Measurements from ENCODE around the gene FBLN2. TPM values are rescaled to one million over a fixed set of nuclear protein-coding genes. Genes with fewer than 3 reads are reported as not detected.
"Not testable (repeated sequence)": the region's sequence is repeated elsewhere in the genome, so short reads cannot be mapped to it uniquely, and the experiment has no call there.

Gene FBLN2
- total RNA-seq, 2 experiments from 2014 or later = not detected

DNA sequence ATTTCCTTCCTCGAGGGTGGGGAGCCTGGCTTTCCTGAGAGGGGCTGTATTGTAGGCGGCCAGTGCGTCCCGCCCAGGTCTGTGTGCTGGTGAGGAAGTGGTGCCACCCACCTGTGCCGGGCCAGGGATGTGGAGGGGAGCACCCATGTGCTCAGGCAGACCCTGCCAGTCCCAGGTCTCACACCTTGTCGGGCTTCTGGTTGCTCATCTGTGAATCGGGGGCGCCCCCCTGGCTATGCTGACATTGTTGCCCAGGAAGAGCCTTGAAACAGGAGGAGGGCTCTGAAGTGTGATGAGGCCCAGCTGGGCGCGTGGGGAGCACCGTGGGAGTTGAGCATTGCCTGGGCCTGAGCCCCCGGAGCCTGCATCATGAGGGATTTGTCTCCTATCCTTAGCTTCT, 4.8 kb downstream of the FBLN2 start:
- Mint-ChIP-seq H3K9me3 (no peaks in the 10 kb centered on the region), H3K36me3 (ENCODE audit: low read depth) (peaks cover 3% of the 10 kb centered on the region), H3K4me1 (peaks cover 5% of the 10 kb centered on the region), H3K27me3 (peaks cover 28% of the 10 kb centered on the region), H3K4me3 (no peak overlapping the region), H3K27ac (no peak overlapping the region)
- no peak for DNase-seq
- ChIA-PET POLR2A (no interaction called here), CTCF (no interaction called here)

DNA sequence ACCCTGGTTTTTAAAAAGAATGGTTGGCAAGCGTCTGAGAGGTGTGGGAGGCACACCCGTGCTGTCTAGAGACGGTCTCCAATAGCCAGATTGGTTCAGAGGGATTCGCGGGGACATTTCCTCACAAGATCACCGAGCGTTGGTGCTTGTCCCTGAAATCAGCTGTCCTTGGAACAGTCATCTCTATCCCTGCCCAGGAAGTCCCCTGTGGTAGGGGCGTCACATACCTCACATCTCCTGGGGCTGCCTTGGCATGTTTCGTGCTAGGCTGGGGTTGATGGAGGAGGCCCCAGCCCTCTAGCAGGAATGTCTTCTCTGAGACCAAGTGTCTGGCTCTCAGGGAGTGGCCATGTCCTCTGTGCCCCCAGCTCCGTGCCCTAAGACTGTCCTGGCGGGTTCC, 6.8 kb downstream of the FBLN2 start:
- no peak overlapping the region for H3K4me3 Mint-ChIP-seq
- peaks cover 26% of the 10 kb centered on the region for H3K27me3 Mint-ChIP-seq
- H3K27ac Mint-ChIP-seq = no peak overlapping the region
- no peaks in the 10 kb centered on the region for H3K36me3 Mint-ChIP-seq (ENCODE audit: low read depth)
- no peak for DNase-seq
- ChIA-PET CTCF (no interaction called here), POLR2A (no interaction called here)
- no peaks in the 10 kb centered on the region for H3K9me3 Mint-ChIP-seq
- no peaks in the 10 kb centered on the region for H3K4me1 Mint-ChIP-seq

DNA sequence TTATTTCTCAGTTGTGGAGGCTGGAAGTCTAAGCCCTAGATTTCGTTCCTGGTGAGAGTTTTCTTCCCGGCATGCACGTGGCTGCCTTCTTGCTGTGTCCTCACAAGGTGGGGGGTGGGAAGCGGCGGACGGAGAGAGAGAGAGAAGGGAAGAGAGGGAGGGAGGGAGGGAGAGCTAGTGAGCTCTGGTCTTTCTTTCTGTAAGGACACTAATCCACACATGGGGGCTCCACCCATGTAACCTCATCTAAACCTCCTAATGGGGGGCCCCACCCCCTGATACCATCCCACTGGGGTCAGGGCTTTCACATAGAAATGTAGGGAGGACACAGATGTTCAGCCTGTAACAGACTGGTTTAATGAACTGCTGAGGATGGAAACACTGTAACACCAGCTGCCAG, 7.3 kb downstream of the FBLN2 start:
- DNase-seq = no peak
- CTCF ChIA-PET = no interaction called here
- no peaks in the 10 kb centered on the region for H3K9me3 Mint-ChIP-seq
- H3K36me3 Mint-ChIP-seq (ENCODE audit: low read depth) = no peaks in the 10 kb centered on the region
- no peak overlapping the region for H3K4me3 Mint-ChIP-seq
- no peak overlapping the region for H3K27ac Mint-ChIP-seq
- POLR2A ChIA-PET = no interaction called here
- H3K27me3 Mint-ChIP-seq = peaks cover 23% of the 10 kb centered on the region
- H3K4me1 Mint-ChIP-seq = no peaks in the 10 kb centered on the region

DNA sequence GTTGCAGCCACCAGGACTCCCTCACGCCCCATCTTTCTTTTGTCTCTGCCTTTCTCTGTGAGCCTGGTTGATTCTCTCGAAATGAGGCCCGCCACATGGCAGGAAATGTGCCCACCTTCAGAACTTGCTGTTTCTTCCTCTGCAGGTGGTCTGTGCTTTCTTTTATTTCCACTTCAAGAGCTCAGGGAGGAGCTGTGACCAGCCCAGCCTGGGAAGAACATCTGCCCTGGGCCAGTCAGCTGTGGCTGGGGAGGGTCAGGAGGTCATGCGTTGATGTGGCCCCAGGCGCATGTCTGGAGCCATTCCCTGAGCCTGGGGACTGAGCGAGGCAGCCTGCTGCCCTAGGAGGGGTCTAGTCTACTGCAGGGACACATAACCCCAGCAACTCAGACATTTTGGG, 8.0 kb downstream of the FBLN2 start:
- no peak for DNase-seq
- no peaks in the 10 kb centered on the region for H3K36me3 Mint-ChIP-seq (ENCODE audit: low read depth)
- H3K4me1 Mint-ChIP-seq = no peaks in the 10 kb centered on the region
- ChIA-PET CTCF (no interaction called here), POLR2A (no interaction called here)
- H3K4me3 Mint-ChIP-seq = no peak overlapping the region
- H3K27ac Mint-ChIP-seq = no peak overlapping the region
- H3K27me3 Mint-ChIP-seq = peaks cover 21% of the 10 kb centered on the region
- no peaks in the 10 kb centered on the region for H3K9me3 Mint-ChIP-seq

DNA sequence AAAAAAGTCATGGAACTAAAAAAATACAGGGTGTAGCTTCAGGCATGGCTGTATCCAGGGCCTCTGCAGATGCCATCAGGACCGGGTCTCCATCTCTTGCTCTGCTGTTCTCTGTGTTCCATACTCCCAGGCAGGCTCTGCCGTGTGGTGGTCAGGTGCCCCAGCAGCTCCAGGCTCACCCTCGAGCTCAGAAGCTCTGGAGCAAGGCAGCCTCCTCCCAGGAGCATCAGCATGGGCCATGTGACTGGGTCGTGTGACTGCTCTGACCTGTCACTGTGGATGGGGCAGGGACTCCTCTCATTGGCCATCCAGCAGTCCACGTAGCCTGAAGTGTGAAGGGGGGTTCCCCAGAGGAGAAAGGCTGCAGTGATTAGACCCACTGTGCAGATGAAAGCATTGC, 8.5 kb downstream of the FBLN2 start:
- ChIA-PET CTCF (no interaction called here), POLR2A (no interaction called here)
- no peak overlapping the region for H3K4me3 Mint-ChIP-seq
- H3K27ac Mint-ChIP-seq = no peak overlapping the region
- H3K36me3 Mint-ChIP-seq (ENCODE audit: low read depth) = no peaks in the 10 kb centered on the region
- no peaks in the 10 kb centered on the region for H3K9me3 Mint-ChIP-seq
- no peaks in the 10 kb centered on the region for H3K4me1 Mint-ChIP-seq
- H3K27me3 Mint-ChIP-seq = peaks cover 20% of the 10 kb centered on the region
- no peak for DNase-seq

DNA sequence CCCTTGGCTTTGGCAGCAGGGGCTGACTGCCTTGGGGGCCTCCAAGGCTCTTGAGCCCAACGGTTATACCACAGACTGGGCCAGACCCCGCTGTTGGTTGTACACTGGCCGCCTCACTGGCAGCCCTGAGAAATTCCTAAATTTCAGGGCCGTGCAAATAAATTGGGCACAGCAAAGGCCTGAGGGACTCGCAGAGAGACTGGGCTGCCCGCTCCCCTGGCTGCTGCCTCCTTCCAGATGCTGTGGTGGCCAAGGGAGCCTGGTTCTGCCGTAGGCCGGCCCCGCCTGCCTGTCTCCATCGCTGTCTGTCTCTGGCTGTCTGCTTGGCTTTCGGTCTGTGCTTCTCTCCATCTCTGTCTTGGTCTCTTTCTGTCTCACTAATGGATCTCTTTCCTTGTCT, 9.0 kb downstream of the FBLN2 start:
- DNase-seq = no peak
- Mint-ChIP-seq H3K4me1 (no peaks in the 10 kb centered on the region), H3K4me3 (no peak overlapping the region), H3K36me3 (ENCODE audit: low read depth) (no peaks in the 10 kb centered on the region), H3K27me3 (peaks cover 20% of the 10 kb centered on the region), H3K9me3 (no peaks in the 10 kb centered on the region), H3K27ac (no peak overlapping the region)
- ChIA-PET POLR2A (no interaction called here), CTCF (no interaction called here)

DNA sequence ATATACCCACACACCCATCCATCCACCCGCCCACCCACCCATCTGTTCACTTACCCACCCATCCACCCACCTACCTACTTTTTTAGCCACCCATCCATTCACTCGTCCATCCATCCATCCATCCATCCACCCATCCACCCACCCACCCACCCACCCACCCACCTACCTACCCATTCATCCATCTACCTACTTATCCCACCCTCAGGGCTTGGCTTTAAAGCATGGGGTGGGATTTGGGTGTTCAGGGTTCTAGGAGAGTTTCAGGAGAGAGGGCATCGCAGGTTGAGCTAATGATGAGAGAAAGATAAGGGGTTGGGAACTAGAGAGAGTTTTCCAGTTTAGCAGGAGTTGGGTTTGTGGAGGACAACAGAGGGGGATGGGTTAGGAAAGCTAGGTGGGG, 9.7 kb downstream of the FBLN2 start:
- ChIA-PET POLR2A (no interaction called here), CTCF (interaction anchor here (0.6 to 1.9 kb wide), 3 partner anchors 62 to 838 kb away, joined by 3 to 5 read pairs (median 3); no protein-coding TSS in a partner anchor)
- no peak overlapping the region for H3K27ac Mint-ChIP-seq
- no peaks in the 10 kb centered on the region for H3K36me3 Mint-ChIP-seq (ENCODE audit: low read depth)
- H3K4me1 Mint-ChIP-seq = no peaks in the 10 kb centered on the region
- H3K27me3 Mint-ChIP-seq = peaks cover 20% of the 10 kb centered on the region
- no peaks in the 10 kb centered on the region for H3K9me3 Mint-ChIP-seq
- no peak for DNase-seq
- H3K4me3 Mint-ChIP-seq = no peak overlapping the region

DNA sequence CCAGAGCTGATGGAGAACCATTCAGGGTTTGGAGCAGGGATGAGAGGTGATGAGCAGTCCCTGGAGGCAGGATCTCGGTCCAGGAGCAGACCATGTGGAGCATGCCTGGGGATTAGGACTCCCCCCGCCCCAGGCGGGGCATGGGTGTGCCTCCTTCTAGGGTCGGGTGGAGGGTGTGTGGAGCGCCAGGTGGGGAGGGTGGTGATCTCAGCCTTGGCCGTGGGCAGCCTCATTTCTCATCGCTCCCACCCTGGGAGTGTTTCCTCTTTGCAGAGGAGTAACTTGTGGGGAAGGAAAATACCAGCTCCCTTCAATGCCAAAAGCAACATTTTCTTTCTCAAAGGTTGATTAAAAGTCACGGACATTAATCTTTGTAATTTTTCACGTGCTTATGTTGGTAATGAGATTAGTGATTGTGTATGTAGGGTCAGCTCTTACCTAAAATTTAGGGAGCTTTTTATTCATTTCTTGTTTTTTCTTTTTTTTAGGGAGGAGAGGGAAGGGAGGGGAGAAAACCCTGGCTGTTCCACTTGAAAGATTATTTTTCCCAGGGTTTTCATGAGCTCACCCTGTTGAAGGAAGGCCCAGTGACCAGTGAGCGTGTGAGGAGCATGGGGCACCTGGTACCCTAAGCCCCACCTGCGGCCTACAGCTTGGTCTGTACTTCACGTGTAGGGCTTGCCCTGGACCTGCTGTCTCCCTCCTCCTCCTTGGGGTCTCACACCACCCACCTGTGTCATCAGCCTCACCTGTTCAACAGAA, 11.0 kb downstream of the FBLN2 start:
- no peaks in the 10 kb centered on the region for H3K9me3 Mint-ChIP-seq
- peaks cover 17% of the 10 kb centered on the region for H3K27me3 Mint-ChIP-seq
- no peak overlapping the region for H3K4me3 Mint-ChIP-seq
- H3K36me3 Mint-ChIP-seq (ENCODE audit: low read depth) = no peaks in the 10 kb centered on the region
- CTCF ChIA-PET = interaction anchor here (0.8 to 1.9 kb wide), 4 partner anchors 21 to 98 kb away, joined by 3 to 5 read pairs (median 3); no protein-coding TSS in a partner anchor
- H3K27ac Mint-ChIP-seq = no peak overlapping the region
- POLR2A ChIA-PET = no interaction called here
- peaks cover 4% of the 10 kb centered on the region for H3K4me1 Mint-ChIP-seq
- DNase-seq = no peak

DNA sequence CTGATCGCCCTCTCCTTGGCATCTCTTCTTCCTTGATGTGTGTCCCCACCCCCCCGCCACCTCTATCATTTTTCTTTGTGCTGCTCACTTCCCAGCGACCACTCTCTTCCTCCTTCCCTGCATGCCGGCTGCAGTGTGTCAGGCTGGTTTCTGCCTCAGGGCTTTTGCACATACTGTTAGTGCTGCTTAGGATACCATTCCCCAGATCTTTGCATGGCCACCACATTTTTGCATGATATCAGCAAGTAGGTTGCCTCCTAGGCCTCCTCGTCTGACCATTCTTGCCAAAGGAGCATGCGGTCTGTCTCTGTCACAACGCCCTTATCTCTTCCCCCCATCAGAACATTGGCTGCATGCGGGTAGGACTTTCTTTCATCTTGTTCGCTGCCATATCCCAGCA, 12.5 kb downstream of the FBLN2 start:
- no peak for DNase-seq
- Mint-ChIP-seq H3K9me3 (no peaks in the 10 kb centered on the region), H3K4me1 (peaks cover 4% of the 10 kb centered on the region), H3K27me3 (peaks cover 17% of the 10 kb centered on the region), H3K27ac (no peak overlapping the region), H3K4me3 (no peak overlapping the region), H3K36me3 (ENCODE audit: low read depth) (no peaks in the 10 kb centered on the region)
- ChIA-PET POLR2A (no interaction called here), CTCF (no interaction called here)

DNA sequence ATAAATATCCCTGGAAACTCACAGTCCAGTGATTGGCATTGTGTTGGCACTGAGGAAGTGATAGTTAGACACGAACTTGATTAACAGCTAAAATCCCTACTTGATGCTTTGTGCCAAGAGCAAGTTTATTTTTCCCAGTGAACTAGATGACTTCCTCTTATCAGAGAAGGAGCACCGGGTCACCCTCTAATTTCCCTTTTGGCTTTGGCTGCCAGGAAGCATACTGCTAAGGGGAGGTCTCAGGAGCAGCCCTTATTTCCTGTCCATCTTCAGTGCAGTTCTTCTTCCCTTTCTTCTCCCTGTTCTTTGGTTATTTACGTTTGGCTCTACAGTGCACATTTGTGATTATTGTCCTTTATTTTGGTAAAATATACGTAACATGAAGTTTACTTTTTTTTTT, 13.0 kb downstream of the FBLN2 start:
- DNase-seq = no peak
- Mint-ChIP-seq H3K9me3 (no peaks in the 10 kb centered on the region), H3K27me3 (peaks cover 17% of the 10 kb centered on the region), H3K4me1 (peaks cover 4% of the 10 kb centered on the region), H3K4me3 (no peak overlapping the region), H3K36me3 (ENCODE audit: low read depth) (no peaks in the 10 kb centered on the region), H3K27ac (no peak overlapping the region)
- ChIA-PET CTCF (interaction anchor here (0.7 kb wide), 1 partner anchor 156 kb away, joined by 4 read pairs; no protein-coding TSS in a partner anchor), POLR2A (no interaction called here)

DNA sequence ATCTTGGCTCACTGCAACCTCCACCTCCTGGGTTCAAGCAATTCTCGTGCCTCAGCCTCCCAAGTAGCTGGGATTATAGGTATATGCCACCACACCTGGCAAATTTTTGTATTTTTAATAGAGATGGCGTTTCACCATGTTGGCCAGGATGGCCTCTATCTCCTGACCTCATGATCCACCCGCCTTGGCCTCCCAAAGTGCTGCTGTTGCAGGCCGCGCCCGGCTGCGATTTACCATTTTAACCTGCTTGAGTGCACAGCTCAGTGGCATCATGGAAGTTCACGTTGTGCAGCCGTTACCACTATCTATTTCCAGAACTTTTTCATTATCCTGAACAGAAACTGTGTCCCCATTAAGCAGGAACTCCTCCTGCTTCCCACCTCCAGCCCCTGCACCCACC, 13.5 kb downstream of the FBLN2 start:
- H3K4me1 Mint-ChIP-seq; H3K9me3 Mint-ChIP-seq; H3K27ac Mint-ChIP-seq; H3K4me3 Mint-ChIP-seq; POLR2A ChIA-PET; DNase-seq; H3K36me3 Mint-ChIP-seq (ENCODE audit: low read depth): not testable (repeated sequence)
- CTCF ChIA-PET = interaction anchor here (0.7 kb wide), 1 partner anchor 156 kb away, joined by 4 read pairs; no protein-coding TSS in a partner anchor
- peaks cover 17% of the 10 kb centered on the region for H3K27me3 Mint-ChIP-seq

DNA sequence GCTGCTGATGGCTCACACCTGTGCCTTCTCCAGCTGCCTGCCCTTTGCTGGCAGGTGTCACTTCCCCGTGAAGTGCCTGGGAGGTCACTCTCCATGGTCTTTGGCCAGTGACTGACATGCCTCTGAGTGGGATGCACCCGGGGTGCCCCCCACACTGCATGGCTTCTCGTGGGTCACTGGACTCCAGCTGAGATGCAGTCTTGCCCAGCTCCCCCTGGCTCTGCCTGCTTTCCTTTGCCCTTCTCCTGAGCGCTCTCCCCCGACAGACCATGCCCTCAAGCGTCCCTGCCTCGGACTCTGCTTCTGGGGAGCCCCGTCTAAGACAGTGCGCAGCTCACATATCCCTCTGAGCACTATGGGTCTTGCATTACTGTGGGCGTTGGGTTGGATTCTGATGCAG, 14.4 kb downstream of the FBLN2 start:
- ChIA-PET CTCF (no interaction called here), POLR2A (no interaction called here)
- peaks cover 4% of the 10 kb centered on the region for H3K4me1 Mint-ChIP-seq
- no peak for DNase-seq
- H3K27ac Mint-ChIP-seq = no peak overlapping the region
- H3K27me3 Mint-ChIP-seq = peaks cover 15% of the 10 kb centered on the region
- no peaks in the 10 kb centered on the region for H3K9me3 Mint-ChIP-seq
- H3K4me3 Mint-ChIP-seq = no peak overlapping the region
- no peaks in the 10 kb centered on the region for H3K36me3 Mint-ChIP-seq (ENCODE audit: low read depth)

DNA sequence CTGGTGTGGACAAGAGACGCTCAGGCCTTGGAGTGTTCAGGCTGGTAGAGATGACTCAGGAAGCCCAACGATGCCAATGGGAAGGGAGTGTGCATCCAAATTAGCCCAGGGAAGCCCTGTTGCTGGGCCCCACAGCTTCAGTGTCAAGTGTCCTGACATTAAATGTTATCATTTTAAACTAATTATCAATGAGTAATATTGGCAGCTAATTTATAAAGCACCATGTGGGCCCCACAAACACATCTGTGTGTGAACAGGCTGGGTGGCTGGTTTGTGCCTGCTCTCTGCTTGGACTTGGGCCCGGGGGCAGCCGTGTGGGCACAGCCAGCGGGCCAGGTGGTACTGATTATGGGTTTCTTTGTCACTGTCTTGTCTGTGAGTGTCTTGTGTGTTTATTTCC, 15.0 kb downstream of the FBLN2 start:
- H3K36me3 Mint-ChIP-seq (ENCODE audit: low read depth) = no peaks in the 10 kb centered on the region
- no peak for DNase-seq
- no peak overlapping the region for H3K4me3 Mint-ChIP-seq
- ChIA-PET CTCF (no interaction called here), POLR2A (no interaction called here)
- H3K9me3 Mint-ChIP-seq = no peaks in the 10 kb centered on the region
- no peak overlapping the region for H3K27ac Mint-ChIP-seq
- peaks cover 12% of the 10 kb centered on the region for H3K27me3 Mint-ChIP-seq
- H3K4me1 Mint-ChIP-seq = peaks cover 4% of the 10 kb centered on the region

DNA sequence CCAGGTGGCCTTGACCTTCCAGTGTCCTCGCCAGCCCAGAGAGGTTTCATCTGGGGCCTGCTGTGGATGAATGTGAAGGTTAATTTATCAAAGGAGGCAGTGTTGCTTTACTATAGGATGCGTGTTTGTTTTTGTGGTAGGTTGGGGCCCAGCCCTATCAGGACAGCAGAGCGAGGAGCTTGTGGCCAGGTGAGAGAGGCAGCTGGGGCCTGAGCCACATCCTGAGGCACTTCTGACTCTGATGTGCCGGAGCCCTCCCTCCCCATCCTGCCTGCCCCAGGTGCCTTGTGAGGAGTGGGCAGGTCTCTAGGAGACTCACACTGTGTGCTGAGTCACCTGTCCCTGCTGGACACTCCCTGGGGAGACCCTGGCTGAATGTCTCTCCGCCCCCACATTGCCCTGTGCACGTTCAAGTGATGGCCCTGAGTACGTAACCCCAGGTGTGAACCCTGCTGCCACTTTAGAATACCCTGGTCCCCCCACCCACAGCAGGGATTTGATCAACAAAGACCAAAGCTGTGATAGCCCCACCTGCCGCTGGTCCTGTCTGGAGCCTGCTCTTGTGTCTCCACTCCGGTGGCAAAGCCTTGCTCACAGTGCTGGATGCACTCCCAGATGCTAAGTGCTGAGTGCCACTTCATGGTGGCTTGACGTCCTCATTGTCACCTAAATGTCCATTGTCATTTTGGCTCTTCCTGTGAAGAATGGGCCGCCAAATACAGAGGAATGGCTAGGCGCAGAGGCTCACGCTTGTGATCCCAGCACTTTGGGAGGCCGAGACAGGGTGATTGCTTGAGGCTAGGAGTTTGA, 16.0 kb downstream of the FBLN2 start:
- no peaks in the 10 kb centered on the region for H3K36me3 Mint-ChIP-seq (ENCODE audit: low read depth)
- H3K4me3 Mint-ChIP-seq = no peak overlapping the region
- POLR2A ChIA-PET = no interaction called here
- no peak overlapping the region for H3K27ac Mint-ChIP-seq
- H3K4me1 Mint-ChIP-seq = peaks cover 4% of the 10 kb centered on the region
- H3K27me3 Mint-ChIP-seq = peaks cover 5% of the 10 kb centered on the region
- no peak for DNase-seq
- H3K9me3 Mint-ChIP-seq = no peaks in the 10 kb centered on the region
- CTCF ChIA-PET = interaction anchor here (0.8 kb wide), 1 partner anchor 83 kb away, joined by 3 read pairs; no protein-coding TSS in a partner anchor
